Activated naive CD4-positive, alpha-beta T cell treated with Interleukin-2 at 50 U/mL for 16 hours (primary cell): Measurements from ENCODE around the gene APLN.

Experiments
- DNase-seq: peaks from one replicate; pipeline ENCODE4 v3.0.0-alpha.2; 2020

APLN gene, protein sequence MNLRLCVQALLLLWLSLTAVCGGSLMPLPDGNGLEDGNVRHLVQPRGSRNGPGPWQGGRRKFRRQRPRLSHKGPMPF

DNA sequence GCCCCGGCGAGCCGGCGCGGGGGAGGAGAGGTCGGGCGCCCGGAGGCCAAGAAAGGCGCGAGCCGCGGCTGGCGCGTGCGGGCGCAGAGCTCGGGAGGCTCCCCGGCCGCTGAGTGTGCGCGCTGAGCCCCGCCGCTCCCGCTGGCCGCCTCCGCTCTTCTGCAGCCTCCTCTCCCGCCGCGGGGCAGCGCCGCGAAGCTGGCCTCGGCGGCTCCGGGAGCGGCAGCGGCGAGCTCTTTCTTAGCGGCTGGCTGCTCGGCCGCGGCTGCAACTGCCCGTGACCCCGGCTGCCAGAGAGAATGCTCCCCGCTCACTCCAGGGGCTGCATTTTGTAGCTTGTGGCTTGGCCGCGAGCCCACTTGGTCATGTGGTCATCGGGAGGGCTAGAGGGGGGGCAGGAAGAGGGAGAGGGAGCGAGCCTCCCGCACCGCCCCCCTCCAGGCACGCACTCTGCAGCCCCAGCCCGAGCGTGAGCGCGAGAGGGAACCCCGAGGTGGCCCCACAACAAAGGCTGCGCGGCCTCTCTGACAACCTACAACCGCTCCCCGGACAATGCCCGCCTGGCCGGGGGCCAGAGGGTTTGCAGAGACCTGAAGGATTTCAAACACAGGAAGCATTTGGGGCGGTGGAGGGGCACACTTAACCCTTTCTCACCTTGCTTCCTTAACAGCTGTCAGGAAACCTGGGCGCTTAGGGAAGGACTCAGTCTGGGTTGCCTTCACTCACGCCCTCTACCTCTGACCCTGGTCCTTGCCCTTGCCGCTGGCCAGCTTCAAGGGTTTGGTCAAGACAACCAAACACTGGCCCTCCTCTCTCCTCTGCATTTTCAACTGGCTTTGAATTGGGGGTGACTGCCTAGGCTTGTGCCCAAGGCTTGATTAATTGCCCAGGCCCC, at the start of gene APLN:
TSS of gene APLN (minus strand) at position 305 of the 895 bp plus-strand sequence. CDS start 326 bp downstream, outside the sequence.
- peak; percentile 11 for DNase-seq

GRCh38 chrX:129704491-129704890, 49.7 kb upstream of the APLN start:
- DNase-seq = no peak

GRCh38 chrX:129701624-129702069, 46.9 kb upstream of the APLN start:
- DNase-seq = no peak

DNA sequence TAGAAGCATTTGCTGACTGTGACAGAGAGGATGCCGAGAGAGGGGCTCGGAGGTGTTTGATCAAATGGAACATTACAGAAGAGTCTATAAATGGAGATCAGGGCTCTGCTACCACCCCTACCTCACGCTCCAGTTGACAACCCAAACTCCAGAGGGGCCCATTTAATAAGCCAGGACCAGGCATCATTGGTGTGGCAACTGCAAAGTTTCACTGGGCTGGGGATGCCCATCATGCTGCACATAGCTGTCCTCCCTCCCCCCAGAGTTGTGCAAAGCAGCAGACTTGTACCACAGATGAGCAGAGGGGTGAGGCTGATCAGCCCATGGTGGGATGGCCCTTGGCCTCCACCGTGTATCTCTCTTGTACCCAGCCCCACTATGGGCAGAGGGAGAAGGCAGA, 45.8 kb upstream of the APLN start:
- no peak for DNase-seq

GRCh38 chrX:129698150-129698549, 43.4 kb upstream of the APLN start:
- no peak for DNase-seq

DNA sequence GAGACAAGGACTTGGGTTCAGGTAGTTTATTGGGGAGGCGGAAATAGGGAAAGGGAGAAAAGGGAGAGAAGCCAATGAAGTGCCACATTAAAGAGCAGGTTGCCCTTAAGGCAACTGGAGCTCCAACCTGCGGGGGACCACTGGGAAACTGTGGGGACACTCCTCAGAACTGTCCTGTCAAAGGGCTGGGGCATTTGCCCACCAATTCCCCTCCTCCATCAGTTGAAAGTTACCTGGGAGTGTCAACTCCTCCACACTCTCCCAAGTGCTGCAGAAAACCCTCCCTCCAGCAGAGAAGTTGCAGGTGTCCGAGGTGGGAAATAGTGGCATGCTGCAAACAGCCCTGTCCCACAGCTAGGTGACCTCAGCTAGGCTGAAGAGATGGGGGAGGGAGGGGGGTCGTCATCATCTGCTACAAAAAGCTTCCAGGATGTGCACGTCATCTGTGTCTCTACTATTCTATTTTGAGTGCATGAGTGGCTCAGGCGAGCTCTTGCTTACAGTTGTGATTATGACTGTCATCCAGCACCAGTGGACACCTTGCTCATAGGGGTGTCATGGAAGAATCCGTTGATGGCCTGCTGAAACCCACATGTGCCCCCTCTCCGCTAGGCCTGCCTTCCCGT, 42.6 kb upstream of the APLN start:
- no peak for DNase-seq

GRCh38 chrX:129696463-129697155, 41.9 kb upstream of the APLN start:
- DNase-seq = no peak

GRCh38 chrX:129695937-129696336, 41.2 kb upstream of the APLN start:
- DNase-seq = no peak

DNA sequence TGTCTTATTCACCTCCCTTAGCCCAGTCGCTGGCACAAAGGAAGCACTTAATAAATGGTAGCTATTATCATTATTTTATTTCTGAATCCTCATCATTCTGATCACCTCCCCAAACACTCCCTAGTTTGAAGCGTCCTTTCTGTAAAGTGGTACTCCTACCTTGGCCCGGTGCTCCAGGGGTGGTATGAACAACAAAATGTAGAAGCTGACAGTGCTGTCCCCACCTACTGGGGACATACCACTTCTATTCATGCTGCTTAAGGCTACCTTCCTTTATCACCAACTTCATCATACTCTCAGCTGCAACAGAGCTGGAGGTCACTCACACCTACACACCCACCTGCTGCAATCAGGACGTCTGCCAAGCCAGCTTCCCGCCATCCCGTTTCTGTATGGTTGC, 40.8 kb upstream of the APLN start:
- no peak for DNase-seq

DNA sequence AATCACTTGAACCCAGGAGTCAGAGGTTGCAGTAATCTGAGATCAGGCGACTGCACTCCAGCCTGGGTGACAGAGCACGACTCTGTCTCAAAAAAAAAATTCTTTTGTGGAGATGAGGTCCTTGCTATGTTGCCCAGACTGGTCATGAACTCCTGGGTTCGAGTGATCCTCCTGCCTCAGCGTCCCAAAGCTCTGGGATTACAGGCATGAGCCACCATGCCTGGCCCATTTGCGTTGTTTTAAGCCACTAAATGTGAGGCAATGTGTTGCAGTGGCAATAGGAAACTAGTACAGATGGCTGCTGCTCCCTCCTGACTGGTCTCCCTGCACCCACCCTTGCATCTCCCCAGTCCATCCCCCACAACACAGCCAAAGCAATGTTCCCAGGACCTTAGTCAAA, 40.0 kb upstream of the APLN start:
- DNase-seq = no peak

DNA sequence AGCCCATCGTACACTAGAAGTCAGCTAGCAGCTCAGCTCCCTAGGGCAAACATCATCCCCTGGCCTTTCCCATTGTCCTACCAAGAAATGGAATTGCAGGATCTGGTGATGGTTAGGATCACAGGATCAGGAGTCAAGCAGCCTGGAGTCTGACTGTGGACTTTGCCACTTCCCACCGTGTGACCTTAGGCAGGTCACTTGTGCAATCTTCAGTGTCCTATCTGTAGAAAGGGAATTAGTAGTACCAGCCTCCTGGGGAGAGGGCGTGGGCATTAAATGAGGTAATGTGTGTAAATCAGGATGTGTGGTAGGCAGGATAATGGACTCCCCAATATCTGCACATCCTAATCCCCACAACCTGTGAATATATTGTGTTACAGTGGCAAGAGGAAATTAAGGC, 38.6 kb upstream of the APLN start:
- no peak for DNase-seq

- DNase-seq = no peak
Measured at GRCh38 chrX:129690435-129690834, 35.7 kb upstream of the APLN start.

DNA sequence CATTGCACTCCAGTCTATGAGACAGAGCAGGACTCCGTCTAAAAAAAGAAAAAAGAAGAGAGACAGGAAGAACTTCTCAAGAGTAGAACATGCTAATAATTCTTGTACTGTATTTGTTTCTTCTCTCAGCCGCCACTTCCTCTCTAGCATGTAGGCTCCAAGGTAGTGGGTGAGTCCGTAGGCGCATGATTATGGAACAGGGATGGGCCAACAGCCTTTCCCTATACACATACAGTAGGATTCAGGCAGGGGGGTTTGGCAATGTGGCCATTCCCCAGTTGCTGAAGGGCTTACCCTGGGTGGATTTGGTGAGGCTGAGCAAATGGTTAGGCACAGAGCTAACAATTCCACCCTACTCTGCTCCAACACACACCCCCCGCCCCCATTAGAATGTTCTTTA, 35.0 kb upstream of the APLN start:
- DNase-seq = no peak

- DNase-seq = no peak
Measured at GRCh38 chrX:129688097-129688496, 33.3 kb upstream of the APLN start.

GRCh38 chrX:129686422-129686948, 31.7 kb upstream of the APLN start:
- no peak for DNase-seq

DNA sequence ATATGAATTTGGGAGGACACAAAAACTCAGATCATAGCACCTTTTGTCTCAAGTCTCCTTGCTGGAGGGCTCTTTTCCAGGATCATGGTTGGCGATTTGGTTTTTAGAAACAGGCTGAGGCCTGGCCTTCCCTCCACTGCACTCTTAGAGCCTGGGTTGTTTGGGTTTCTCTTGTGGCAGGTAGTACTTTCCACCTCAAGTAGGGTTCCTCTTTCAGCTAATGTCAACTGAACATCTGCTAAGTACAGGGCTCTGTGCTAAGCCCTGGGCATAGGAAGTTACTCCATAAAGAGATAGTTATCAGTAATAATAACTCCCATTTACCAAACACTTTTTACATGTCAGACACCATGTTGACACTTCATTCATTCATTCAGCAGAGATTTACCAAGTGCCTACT, 28.2 kb upstream of the APLN start:
- DNase-seq = no peak

DNA sequence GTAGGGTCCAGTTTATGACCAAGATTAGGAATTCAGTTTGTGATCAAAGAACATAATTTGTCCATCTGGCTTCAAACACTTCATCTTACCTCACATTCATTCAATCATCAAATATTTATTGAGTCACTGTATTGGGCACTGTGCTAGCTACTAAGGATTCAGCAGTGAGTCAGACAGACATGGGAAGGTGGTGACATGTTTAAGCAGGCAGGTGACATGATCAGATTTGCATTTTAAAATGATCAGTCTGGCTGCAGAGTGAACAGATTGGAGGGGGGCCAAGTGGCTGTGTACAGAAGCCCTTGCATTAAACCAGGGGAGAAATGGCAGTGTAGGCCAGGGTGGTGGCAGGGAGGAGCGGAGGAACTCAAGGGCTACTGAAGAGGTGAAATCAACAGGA, 25.1 kb upstream of the APLN start:
- no peak for DNase-seq

- DNase-seq = peak; percentile 35
Measured at GRCh38 chrX:129678614-129679195, 23.9 kb upstream of the APLN start.

DNA sequence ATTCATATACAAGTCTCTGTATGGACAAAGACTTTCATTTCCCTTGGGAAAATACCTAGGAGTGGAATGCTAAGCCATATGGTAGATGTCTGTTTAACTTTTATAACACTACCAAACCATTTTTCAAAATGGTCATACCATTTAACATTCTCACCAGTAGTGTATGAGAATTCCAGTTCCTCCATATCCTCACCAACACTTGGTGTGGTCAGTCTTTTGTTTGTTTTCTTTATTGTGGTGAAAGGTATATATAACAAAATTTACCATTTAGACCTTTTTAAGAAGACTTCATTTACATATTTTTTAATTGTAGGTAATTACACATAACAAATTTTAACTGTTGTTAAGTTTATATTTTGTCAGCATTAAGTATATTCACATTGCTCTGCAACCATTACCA, 12.7 kb upstream of the APLN start:
- no peak for DNase-seq

DNA sequence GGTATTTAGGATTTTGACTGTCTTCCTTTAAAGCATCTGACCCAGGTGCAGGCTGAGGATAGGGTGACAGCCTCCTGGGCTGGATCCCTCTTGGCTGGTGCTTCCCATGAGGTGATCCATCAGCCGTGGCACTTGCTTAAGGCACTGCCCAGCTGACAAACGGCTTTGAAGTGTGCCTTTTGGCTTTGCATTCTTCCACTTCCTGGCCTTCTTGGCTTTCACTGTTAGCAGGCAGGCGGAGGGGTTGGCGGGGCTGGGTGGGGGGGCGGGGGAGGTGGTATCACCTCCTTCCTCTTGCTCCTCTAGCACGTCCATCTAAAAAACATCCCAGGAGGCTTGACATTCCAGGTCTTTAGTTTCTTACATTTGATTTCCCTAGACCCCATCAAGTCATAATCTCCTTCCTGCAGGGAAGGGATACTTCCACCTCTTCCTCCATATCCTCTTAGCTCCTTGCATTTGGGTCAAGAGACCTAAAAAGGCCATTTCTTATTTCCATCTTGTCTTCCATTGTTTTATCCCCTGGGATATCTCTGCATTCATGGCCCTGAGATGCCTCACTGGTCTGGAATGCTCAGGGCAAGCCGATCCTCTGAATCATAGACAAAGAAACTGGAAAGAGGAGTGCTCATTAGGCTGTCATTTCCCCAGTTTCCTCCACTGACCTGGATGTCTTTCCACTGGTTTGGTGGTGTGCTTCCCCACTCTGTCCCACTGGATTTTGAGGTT, 11.3 kb upstream of the APLN start:
- no peak for DNase-seq

DNA sequence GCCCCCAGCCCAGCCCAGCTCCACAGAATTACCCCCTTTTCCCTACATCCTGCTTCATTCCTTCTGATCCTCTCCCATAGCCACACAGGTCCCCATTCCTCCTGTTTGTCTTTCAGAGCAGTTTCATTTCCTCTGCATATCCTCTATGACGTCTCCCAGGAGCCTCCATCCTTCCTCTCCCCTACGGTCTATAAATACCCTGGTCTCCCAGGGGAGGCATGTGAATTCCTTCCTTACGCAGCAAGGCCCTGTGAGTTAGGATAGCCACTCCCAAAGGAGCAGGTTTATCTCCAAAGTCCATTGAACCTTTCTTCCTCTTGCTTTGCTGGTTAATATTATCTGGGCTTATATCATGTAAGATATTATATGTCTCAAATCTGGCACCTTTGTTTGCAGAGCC, 8.4 kb upstream of the APLN start:
- no peak for DNase-seq

- DNase-seq = no peak
Measured at GRCh38 chrX:129661369-129661768, 6.6 kb upstream of the APLN start.
